Panc1 (cell line): Measurements from ENCODE around the gene GDPD3. TPM values are rescaled to one million over a fixed set of nuclear protein-coding genes. Genes with fewer than 3 reads are reported as not detected.

Experiments
- ATAC-seq: fragments of 200-7000 bp; cut with Tn5 transposase; 2 replicates; pipeline ENCODE4 v1.9.1; 2020; ENCODE audit warnings: mild to moderate bottlenecking, moderate library complexity
- BruUV-seq: library from RNA; stranded (reverse); fragments of 400-500 nt; replicated peaks from 2 replicates; lab custom pipeline; 2021; lab: Mats Ljungman, UMichigan
- CTCF ChIA-PET: fragments of 300-600 bp; sonication (Branson Sonifier 250); formaldehyde crosslinking; loops from one replicate; lab custom pipeline; 2022; ENCODE audit warnings: antibody characterized with exemption; lab: Charles Lee
- POLR2A ChIA-PET: fragments of 300-600 bp; sonication (Branson Sonifier 250); formaldehyde crosslinking; loops from one replicate; lab custom pipeline; 2022; ENCODE audit warnings: antibody characterized with exemption; lab: Charles Lee
- DNase-seq: peaks from one replicate; pipeline ENCODE4 v3.0.0-alpha.2; 2010; ENCODE audit warnings: low read depth, low spot score
- H3K27ac ChIP-seq: 2 replicates; pipeline ENCODE4 v1.5.1; 2011; ENCODE audit warnings: mild to moderate bottlenecking, low read length, inconsistent platforms
- H3K27me3 ChIP-seq: fragments of 200-500 bp; sonication (Bioruptor generic); 2 replicates; pipeline ENCODE4 v1.6.0; 2014; ENCODE audit warnings: low read length, inconsistent platforms; ENCODE audit not compliant: control insufficient read depth, insufficient read depth
- H3K36me3 ChIP-seq: fragments of 200-500 bp; sonication (Bioruptor generic); 2 replicates; pipeline ENCODE4 v1.5.1; 2014; ENCODE audit warnings: inconsistent platforms, mild to moderate bottlenecking, low read length, moderate library complexity; ENCODE audit not compliant: control insufficient read depth, insufficient read depth
- H3K4me1 ChIP-seq: 2 replicates; pipeline ENCODE4 v1.5.1; 2011; ENCODE audit warnings: inconsistent platforms, mild to moderate bottlenecking, low read length, moderate library complexity; ENCODE audit not compliant: control insufficient read depth, insufficient read depth
- H3K4me3 ChIP-seq, 2 experiments: 2 replicates each; pipeline ENCODE4 v1.5.1; 2011 to 2012; ENCODE audit warnings: low read depth in 2 of 2, low read length in 2 of 2, mild to moderate bottlenecking in 2 of 2, inconsistent platforms in 1 of 2, moderate library complexity in 1 of 2
- H3K9me3 ChIP-seq: fragments of 200-500 bp; sonication (Bioruptor generic); 2 replicates; pipeline ENCODE4 v1.5.1; 2014; ENCODE audit warnings: low read depth, mild to moderate bottlenecking, inconsistent platforms, low read length, moderate library complexity; ENCODE audit not compliant: control insufficient read depth, insufficient read depth
- CTCF ChIP-seq: fragments of 450-650 bp; IDR thresholded peaks from 2 replicates; pipeline ENCODE4 v1.5.1; 2017; ENCODE audit warnings: mild to moderate bottlenecking
- POLR2AphosphoS5 ChIP-seq: IDR thresholded peaks from 2 replicates; pipeline ENCODE4 v1.6.1; 2012; ENCODE audit warnings: mild to moderate bottlenecking, low read depth, low read length, moderate library complexity
- REST ChIP-seq, 2 experiments: IDR thresholded peaks; 2 replicates each; pipeline ENCODE4 v1.6.1; 2011 to 2012; ENCODE audit warnings: low read depth in 2 of 2, control low read depth in 1 of 2, low read length in 1 of 2, mild to moderate bottlenecking in 1 of 2, moderate library complexity in 1 of 2; ENCODE audit not compliant: insufficient read depth in 1 of 2
- SIN3A ChIP-seq: IDR thresholded peaks from 2 replicates; pipeline ENCODE4 v1.6.1; 2012; ENCODE audit warnings: low read depth, mild to moderate bottlenecking, low read length, moderate library complexity, borderline replicate concordance; ENCODE audit not compliant: insufficient read depth
- TCF7L2 ChIP-seq: IDR thresholded peaks from 2 replicates; pipeline ENCODE4 v1.6.1; 2011; ENCODE audit warnings: mild to moderate bottlenecking, low read depth, low read length, inconsistent platforms
- in situ Hi-C: cut with HindIII; loops from 2 replicates; pipeline ENCODE4 v1.10.0; 2016; ENCODE audit warnings: low sequenced_read_pairs, low pct_unique_long_range_greater_than_20kb
- intact Hi-C: fragments of 100-400 bp; cut with micrococcal nuclease; formaldehyde crosslinking; loops from one replicate; pipeline ENCODE4 v1.10.0; 2022; ENCODE audit not compliant: unreplicated experiment
- total RNA-seq: library from RNA; stranded (reverse); gene quantifications from one replicate; pipeline ENCODE4 v1.2.1, GENCODE V29; 2021; ENCODE audit not compliant: unreplicated experiment

Gene GDPD3
- total RNA-seq, 1 experiment from 2014 or later: 2.5 TPM

GRCh38 chr16:30144917-30145316, 31.6 kb upstream of the GDPD3 start:
- POLR2A ChIA-PET: no interaction called here

GRCh38 chr16:30144017-30144416, 30.7 kb upstream of the GDPD3 start:
- Histone ChIP-seq H3K4me1 (no peaks in the 10 kb centered on the region), H3K36me3 (no peaks in the 10 kb centered on the region), H3K4me3 (no peak overlapping the region), H3K27ac (no peak overlapping the region), H3K9me3 (no peaks in the 10 kb centered on the region), H3K27me3 (no peaks in the 10 kb centered on the region)
- no TSS peak for BruUV-seq
- intact Hi-C loops: no loop called here
- ChIA-PET CTCF (no interaction called here), POLR2A (no interaction called here)
- DNase-seq (no peak), ATAC-seq (no peak)
- in situ Hi-C loops: no loop called here
- no peak for TF ChIP-seq CTCF
- no peak for TF ChIP-seq REST (IDR thresholded peaks at IDR 0.05; ENCODE audit: insufficient read depth in 1 of 2, low read depth in 2 of 2, low read length in 1 of 2)
- no peak for TF ChIP-seq SIN3A
- no peak for TF ChIP-seq TCF7L2
- TF ChIP-seq POLR2AphosphoS5: no peak

More at GRCh38 chr16:30144917-30145316, 31.6 kb upstream of the GDPD3 start:
- Histone ChIP-seq H3K9me3 (peaks cover 5% of the 10 kb centered on the region; the same call in 1 of the 2 replicates), H3K36me3 (no peaks in the 10 kb centered on the region), H3K27me3 (no peaks in the 10 kb centered on the region), H3K4me1 (no peaks in the 10 kb centered on the region), H3K4me3 (no peak overlapping the region), H3K27ac (no peak overlapping the region)
- TF ChIP-seq CTCF (no peak), TCF7L2 (no peak), POLR2AphosphoS5 (no peak), REST (IDR thresholded peaks at IDR 0.05; ENCODE audit: insufficient read depth in 1 of 2, low read depth in 2 of 2, low read length in 1 of 2) (no peak), SIN3A (no peak)
- BruUV-seq: no TSS peak
- DNase-seq (no peak), ATAC-seq (no peak)
- intact Hi-C loops (no loop called here), in situ Hi-C loops (no loop called here)
- CTCF ChIA-PET: no interaction called here
